Activated CD4-positive, alpha-beta T cell treated with anti-CD3 and anti-CD28 coated beads for 36 hours (primary cell): ENCODE measurements around the gene PSMD4. TPM values are rescaled to one million over a fixed set of nuclear protein-coding genes. Genes with fewer than 3 reads are reported as not detected.

Source experiments
- total RNA-seq, 2 experiments: library from RNA; stranded (reverse); gene quantifications; one replicate each; pipeline ENCODE4 v1.2.3, GENCODE V29; 2021

Gene PSMD4
- total RNA-seq, 2 experiments from 2014 or later = 187 to 243 TPM

Other genes with a start within 250 kb of the PSMD4 start
- 10 to 100 TPM; 16.2 to 20.3 TPM for gene MINDY1, start 247.8 kb upstream of the PSMD4 start, total RNA-seq
- 10 to 100 TPM; 13.6 to 18.6 TPM for gene PRUNE1, start 246.3 kb upstream of the PSMD4 start, total RNA-seq
- 1 to 10 TPM in 1 of 2 experiments, under 1 TPM in 1; 0.98 to 1.6 TPM for gene BNIPL, start 218.1 kb upstream of the PSMD4 start, total RNA-seq
- 1 to 10 TPM; 1.3 to 1.5 TPM for gene C1orf56, start 207.0 kb upstream of the PSMD4 start, total RNA-seq
- gene CDC42SE1, start 195.1 kb upstream of the PSMD4 start, total RNA-seq = 100 to 1,000 TPM in 1 of 2 experiments, 10 to 100 TPM in 1; 95.4 to 101 TPM
- gene MLLT11, start 194.3 kb upstream of the PSMD4 start, total RNA-seq = 1 to 10 TPM; 3.3 to 4.4 TPM
- gene GABPB2, start 184.0 kb upstream of the PSMD4 start, total RNA-seq = 10 to 100 TPM; 16.6 to 19.2 TPM
- 1 to 10 TPM; 3.2 to 3.5 TPM for gene SEMA6C, start 108.1 kb upstream of the PSMD4 start, total RNA-seq
- 10 to 100 TPM; 18.4 to 19.2 TPM for gene TNFAIP8L2, start 98.1 kb upstream of the PSMD4 start, total RNA-seq
- gene LYSMD1, start 88.8 kb upstream of the PSMD4 start, total RNA-seq = 1 to 10 TPM; 4.3 to 5.1 TPM
- gene SCNM1, start 88.6 kb upstream of the PSMD4 start, total RNA-seq = 10 to 100 TPM; 64.3 to 90.8 TPM
- 1 to 10 TPM in 1 of 2 experiments, under 1 TPM in 1; 0.69 to 2.3 TPM for gene TMOD4, start 78.8 kb upstream of the PSMD4 start, total RNA-seq
- gene VPS72, start 64.5 kb upstream of the PSMD4 start, total RNA-seq = 10 to 100 TPM; 77.1 to 77.8 TPM
- gene PIP5K1A, start 56.2 kb upstream of the PSMD4 start, total RNA-seq = 10 to 100 TPM; 74.5 to 85.1 TPM
- 10 to 100 TPM; 27.2 to 30.1 TPM for gene ZNF687, start 27.6 kb downstream of the PSMD4 start, total RNA-seq
- gene PI4KB, start 72.7 kb downstream of the PSMD4 start, total RNA-seq = 10 to 100 TPM; 53.0 to 54.5 TPM
- gene RFX5, start 92.5 kb downstream of the PSMD4 start, total RNA-seq = 10 to 100 TPM; 47.6 to 50.4 TPM
- gene SELENBP1, start 118.0 kb downstream of the PSMD4 start, total RNA-seq = not detected
- 100 to 1,000 TPM; 315 to 351 TPM for gene PSMB4, start 144.8 kb downstream of the PSMD4 start, total RNA-seq
- 100 to 1,000 TPM in 1 of 2 experiments, 10 to 100 TPM in 1; 81.3 to 104 TPM for gene POGZ, start 204.8 kb downstream of the PSMD4 start, total RNA-seq